ENCODE results near the gene PID1. TPM values are rescaled to one million over a fixed set of nuclear protein-coding genes. Genes with fewer than 3 reads are reported as not detected.

The PID1 gene
- total RNA-seq: under 0.01 and 0.20 TPM in 2 replicates

- DNase-seq (ENCODE audit: low read depth in 2 of 2): peak; percentile 27 to 38
Measured at GRCh38 chr2:229270551-229271410, at the start of gene PID1. Gene PID1, minus strand, starts transcription at chr2:229271287. Its CDS starts 244 bp downstream, at chr2:229271043.

GRCh38 chr2:229319558-229319957 lies 48.5 kb upstream of the PID1 start:
- no peak for DNase-seq (ENCODE audit: low read depth in 2 of 2)

GRCh38 chr2:229314117-229314516 lies 43.0 kb upstream of the PID1 start:
- peak in 1 of 2 donors; percentile 47 for DNase-seq (ENCODE audit: low read depth in 2 of 2)

GRCh38 chr2:229313591-229313990 lies 42.5 kb upstream of the PID1 start:
- DNase-seq (ENCODE audit: low read depth in 2 of 2): peak; percentile 82 to 88

- DNase-seq (ENCODE audit: low read depth in 2 of 2): no peak
Measured at GRCh38 chr2:229301237-229301636, 30.1 kb upstream of the PID1 start.

- DNase-seq (ENCODE audit: low read depth in 2 of 2): no peak
Measured at GRCh38 chr2:229300790-229301189, 29.7 kb upstream of the PID1 start.

- no peak for DNase-seq (ENCODE audit: low read depth in 2 of 2)
Measured at GRCh38 chr2:229300371-229300770, 29.3 kb upstream of the PID1 start.

- no peak for DNase-seq (ENCODE audit: low read depth in 2 of 2)
Measured at GRCh38 chr2:229297247-229297646, 26.2 kb upstream of the PID1 start.

GRCh38 chr2:229296536-229296935 lies 25.4 kb upstream of the PID1 start:
- no peak for DNase-seq (ENCODE audit: low read depth in 2 of 2)

GRCh38 chr2:229296016-229296415 lies 24.9 kb upstream of the PID1 start:
- no peak for DNase-seq (ENCODE audit: low read depth in 2 of 2)

- no peak for DNase-seq (ENCODE audit: low read depth in 2 of 2)
Measured at GRCh38 chr2:229287823-229288222, 16.7 kb upstream of the PID1 start.

GRCh38 chr2:229282758-229283546 lies 11.9 kb upstream of the PID1 start:
- peak in 1 of 2 donors; percentile 17 for DNase-seq (ENCODE audit: low read depth in 2 of 2)

- no peak for DNase-seq (ENCODE audit: low read depth in 2 of 2)
Measured at GRCh38 chr2:229279516-229279915, 8.4 kb upstream of the PID1 start.

GRCh38 chr2:229275506-229275905 lies 4.4 kb upstream of the PID1 start:
- DNase-seq (ENCODE audit: low read depth in 2 of 2): no peak

GRCh38 chr2:229273723-229274338 lies 2.7 kb upstream of the PID1 start:
- DNase-seq (ENCODE audit: low read depth in 2 of 2): peak; percentile 64 to 73

GRCh38 chr2:229273006-229273722 lies 2.1 kb upstream of the PID1 start:
- DNase-seq (ENCODE audit: low read depth in 2 of 2): no peak

GRCh38 chr2:229269941-229270340 lies 1.1 kb downstream of the PID1 start:
- DNase-seq (ENCODE audit: low read depth in 2 of 2): no peak

GRCh38 chr2:229269146-229269545 lies 1.9 kb downstream of the PID1 start:
- no peak for DNase-seq (ENCODE audit: low read depth in 2 of 2)

GRCh38 chr2:229268626-229269025 lies 2.5 kb downstream of the PID1 start:
- DNase-seq (ENCODE audit: low read depth in 2 of 2): no peak

GRCh38 chr2:229267080-229267479 lies 4.0 kb downstream of the PID1 start:
- no peak for DNase-seq (ENCODE audit: low read depth in 2 of 2)

- no peak for DNase-seq (ENCODE audit: low read depth in 2 of 2)
Measured at GRCh38 chr2:229265727-229266126, 5.4 kb downstream of the PID1 start.

All from lung microvascular endothelial cell (primary cell).